Activated CD8-positive, alpha-beta memory T cell treated with anti-CD3 and anti-CD28 coated beads, Interleukin-2, amount 50 U/mL, for 24 hours (primary cell): ENCODE measurements around the gene CRPPA.
"Not testable (repeated sequence)": the region's sequence is repeated elsewhere in the genome, so short reads cannot be mapped to it uniquely, and the experiment has no call there.

Experiments
- DNase-seq: peaks from one replicate; pipeline ENCODE4 v3.0.0-alpha.2; 2020; ENCODE audit errors: extremely low read depth

CRPPA gene

DNA sequence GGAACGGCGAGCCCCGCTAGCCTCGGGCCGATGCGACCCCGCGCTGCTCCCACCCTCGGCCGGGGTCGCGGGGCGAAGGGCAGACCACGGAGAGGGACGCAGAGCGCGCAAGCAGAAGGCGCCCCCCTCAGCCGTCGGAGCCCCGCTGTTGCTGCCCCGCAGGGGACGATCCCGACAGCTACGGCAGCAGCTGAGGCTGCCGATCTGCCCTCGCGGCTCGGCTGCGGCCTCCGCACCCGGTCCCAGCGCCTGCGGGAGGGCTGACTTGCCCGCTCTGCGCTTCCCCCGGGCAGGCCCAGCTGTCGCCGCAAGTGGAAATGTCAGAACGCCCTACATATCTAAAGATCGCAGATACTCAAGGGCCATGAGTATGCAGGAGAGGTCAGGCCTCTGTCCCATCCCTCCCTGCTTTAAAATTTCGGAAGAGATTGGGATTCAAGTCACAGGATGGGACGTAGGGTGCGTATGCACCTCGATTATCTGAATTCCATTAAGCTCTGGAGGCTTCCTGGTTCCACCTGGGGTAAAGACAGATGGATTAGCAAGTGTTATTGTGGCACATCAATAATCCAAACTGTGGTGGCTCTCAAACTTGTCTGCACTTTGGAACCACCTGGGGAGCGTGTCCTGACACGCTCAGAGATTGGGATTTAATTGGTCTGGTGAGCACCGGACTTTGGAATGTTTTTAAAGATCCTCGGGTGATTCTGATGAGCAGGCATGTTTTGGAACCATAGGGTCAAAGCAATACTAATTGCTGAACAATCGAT, at the start of gene CRPPA:
TSS of gene CRPPA (minus strand) at position 206 of the 770 bp plus-strand sequence. CDS start 216 bp downstream, outside the sequence.
- no peak for DNase-seq

DNA sequence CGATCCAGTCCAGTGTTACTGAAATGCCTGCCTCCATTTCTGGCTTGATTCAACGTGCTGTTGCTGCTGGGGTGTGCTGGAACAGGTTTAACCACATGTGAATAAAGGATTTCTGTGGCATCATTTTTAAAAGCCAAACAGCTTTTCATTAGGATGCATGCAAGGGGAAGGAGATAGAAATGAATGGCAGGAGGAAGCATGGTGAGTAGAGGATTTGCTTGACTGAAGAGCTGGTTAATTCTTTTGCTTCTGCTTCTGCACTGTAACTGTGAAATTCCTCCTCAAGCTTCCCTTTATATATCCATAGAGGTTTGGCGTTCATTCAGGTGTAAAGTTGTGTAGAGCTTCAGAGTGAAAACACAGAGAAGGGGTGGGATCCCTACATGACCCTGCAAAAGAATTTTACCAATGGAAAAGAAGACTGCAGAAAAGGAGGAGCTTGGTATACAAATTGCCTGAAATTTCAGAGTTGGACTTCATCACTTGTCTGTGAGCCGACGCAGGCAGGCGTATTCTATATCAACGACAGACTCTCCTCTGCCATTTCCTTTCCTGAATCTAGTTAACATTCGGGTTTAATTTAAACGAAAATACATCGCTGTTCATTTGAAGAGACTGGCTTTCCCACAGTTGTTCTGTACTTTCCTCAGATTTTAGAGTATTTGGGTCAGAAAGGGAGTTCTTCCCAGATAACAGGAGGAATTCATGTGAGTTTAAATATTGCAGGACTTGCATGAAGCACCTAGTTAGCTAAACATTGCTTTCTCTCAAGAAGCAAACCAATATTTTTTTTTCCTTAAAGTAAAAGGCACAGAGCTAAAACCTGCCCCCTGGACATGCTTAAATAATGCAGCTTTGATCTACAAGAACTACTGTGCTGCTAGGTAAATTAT, 44.4 kb upstream of the CRPPA start, which contains the start of gene SOSTDC1:
TSS of gene SOSTDC1 (minus strand) at position 270 of the 893 bp plus-strand sequence. CDS start at position 200, 70 bp downstream.
- no peak for DNase-seq

DNA sequence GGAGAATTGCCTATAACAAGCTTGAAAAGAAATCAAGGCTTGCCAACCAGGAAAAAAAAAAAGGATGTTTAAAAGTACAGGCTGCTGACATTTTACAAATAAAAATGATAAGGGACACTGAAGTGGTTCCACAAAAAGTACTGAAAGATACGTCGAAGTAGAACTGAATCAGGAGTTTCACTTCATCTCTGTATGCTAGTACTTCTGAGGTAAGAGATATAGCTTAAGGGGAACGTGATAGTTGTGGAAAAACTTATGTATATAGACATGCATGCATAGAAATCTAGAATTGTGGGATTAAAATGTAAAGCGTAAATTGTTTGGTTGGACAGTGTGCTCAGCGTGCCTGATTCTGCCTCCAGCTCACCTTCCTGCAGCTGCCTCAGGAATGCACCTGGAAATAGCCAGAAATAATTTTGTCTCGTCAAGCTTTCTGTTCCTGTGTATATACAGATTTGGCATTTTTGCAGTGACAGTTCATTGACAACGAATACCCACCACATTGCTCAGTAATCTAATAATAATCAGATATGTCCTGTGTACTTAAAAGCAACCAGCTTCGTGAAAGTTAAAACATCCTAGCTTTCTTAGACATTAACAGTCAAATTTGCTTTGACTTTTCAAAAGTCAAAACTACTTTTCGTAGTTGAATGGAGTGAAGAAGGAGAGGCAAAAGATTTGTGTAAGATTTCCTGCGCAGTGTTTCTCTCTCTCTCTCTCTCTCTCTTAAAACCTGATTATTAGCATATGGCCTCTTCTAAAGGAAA, 42.8 kb upstream of the CRPPA start:
- DNase-seq, result no peak

DNA sequence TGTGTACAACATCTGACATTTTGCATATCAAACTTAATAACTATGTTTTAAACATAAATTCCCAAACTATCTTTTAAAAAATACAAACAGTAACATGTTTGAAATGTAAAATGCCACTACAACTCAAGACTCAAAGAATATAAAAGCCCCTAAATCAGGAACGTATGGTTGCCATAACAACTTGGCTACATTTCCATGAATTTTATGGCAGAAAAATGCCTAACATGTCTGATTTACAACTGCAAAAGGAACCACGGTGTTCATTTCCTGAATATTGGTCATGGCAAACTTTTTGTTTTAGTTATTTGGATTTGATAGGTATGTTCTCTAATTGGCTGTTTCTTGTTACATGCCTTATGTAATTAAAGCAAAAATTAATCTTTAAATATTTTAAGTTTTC, 42.2 kb upstream of the CRPPA start:
- DNase-seq, result no peak

DNA sequence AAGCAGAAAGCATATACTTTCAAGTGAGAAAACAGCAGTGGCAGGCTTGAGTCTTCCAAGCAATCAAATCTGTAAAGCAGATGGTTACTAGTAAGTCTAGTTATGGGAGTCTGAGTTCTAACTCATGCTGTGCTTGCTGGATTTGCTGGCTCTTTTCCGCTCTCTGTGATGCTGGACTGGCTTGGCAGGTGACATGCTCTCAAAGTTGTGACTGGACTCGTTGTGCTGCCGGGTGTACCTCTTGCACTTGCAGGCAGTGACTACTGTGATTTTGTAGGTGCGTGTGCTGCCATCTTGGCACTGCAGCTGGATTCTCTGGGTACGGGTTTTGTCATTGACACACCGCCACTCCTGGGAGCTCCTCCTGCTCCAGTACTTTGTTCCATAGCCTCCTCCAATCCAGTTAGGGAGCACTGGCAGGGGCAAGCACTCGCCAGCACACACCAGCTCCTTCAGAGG, 41.1 kb upstream of the CRPPA start:
- DNase-seq, result no peak

DNA sequence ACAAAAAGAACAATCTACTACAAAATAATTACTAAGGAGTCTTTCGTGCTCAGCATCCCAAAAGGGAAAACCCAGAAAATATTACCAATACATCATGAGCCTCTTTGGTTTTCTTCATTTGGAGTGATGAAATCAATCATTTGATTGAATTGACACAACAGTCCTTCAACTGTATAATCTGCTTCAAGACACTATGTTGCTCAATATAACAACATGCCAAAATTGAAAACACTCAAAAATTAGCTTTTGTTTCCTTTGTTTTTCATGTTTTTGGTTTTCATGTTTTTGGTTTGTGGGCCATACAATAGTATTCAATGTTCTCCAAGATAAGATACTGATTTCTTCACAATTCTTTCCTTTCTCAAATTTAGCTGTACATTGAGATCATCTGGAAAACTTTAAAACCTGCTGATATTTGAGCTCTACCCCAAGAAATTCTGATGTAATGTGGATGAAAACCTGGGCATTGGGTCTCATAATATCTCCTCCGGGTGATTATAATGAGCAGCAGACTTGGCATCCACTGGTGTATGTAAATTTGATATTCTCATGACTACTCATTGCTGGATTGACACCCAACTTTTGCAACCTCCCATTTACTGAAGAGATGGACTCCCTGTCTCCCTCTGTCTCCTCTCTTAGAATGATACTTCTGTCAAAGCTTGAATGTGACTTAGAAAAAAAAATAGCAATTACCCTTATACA, 39.6 kb upstream of the CRPPA start:
- no peak for DNase-seq

DNA sequence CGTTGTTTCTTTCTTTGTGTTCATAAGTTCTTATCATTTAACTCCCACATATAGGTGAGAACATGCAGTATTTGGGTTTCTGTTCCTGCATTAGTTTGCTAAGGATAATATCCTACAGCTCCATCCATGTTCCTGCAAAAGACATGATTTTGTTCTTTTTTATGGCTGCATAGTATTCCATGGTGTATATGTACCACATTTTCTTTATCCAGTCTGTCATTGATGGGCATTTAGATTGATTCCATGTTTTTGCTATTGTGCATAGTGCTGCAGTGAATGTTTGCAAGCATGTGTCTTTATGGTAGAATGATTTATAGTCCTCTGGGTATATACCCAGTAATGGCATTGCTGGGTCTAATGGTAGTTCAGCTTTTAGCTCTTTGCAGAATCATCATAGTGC, 35.0 kb upstream of the CRPPA start:
- DNase-seq, result not testable (repeated sequence)

DNA sequence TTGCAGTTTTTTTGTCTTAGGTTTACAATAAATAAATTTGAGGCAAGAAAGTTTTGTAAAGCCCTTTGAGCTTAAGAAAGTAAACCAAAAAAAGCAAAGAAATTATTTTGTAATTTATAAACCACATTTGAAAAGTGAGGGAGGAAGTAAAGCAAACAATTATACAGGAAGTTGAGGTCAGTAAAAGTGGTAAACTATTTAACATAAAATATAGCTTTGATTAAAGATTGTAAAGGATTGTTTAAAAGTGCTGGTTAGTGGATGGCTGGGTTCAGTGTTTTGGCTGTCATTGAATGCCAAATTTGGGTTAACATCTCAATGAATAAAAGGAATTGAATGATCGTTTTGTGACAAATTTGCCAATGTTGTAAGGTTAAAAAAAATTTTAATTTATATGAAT, 34.3 kb upstream of the CRPPA start:
- no peak for DNase-seq

DNA sequence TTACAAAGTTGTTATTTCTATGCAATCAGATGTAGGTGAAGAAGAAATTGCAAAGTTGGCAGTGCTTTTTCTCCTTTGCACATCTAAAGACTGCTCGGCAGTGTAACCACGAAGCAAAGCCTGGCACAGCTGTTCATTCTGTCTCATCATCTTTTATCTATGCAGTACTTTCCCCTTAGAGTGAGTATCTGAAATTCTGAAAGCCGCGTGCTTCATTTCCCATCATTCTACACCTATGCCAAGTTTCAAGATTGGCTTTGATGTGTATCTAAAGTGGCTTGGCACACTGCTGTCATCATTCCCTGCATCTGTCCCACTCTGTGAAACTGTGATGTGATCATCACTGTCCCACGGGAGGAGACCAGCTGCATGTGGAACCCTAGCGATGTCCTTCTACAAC, 29.0 kb upstream of the CRPPA start:
- DNase-seq, result no peak

DNA sequence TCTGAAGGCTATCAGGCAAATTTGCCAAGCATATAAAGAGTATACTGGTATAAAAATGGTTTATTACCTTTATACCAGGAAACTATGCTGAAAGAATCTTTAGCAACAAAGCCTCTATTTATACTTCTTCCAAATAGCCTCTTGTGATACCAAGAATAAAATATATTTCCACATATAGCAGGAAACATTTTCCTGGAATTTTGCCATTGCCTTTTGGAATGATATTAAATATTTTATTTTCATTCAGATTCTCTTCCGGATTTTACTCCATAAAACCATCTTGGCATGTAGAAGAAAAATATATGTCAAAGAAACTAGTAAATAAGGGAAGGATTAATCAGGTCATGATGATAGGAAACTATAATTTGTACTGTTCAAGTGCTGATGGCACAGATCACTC, 26.5 kb upstream of the CRPPA start:
- no peak for DNase-seq

DNA sequence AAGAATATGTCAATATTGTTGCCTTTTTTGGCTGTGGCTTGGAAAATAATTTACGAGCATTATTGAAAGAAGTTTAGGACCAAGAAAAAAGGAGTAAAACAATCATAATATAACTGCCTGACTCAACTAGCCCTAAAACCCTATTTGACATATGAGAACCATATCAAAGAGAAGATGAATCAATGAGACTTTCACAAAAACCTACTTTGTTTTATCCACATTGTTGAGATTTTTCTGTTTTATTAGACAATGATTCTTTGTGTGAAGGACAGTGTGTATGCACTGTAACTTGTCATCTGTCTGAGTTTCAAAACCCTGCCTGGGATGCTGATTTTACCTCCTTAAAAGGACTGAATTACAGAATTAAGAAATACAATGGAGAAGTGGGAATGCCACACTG, 25.2 kb upstream of the CRPPA start:
- DNase-seq, result no peak

DNA sequence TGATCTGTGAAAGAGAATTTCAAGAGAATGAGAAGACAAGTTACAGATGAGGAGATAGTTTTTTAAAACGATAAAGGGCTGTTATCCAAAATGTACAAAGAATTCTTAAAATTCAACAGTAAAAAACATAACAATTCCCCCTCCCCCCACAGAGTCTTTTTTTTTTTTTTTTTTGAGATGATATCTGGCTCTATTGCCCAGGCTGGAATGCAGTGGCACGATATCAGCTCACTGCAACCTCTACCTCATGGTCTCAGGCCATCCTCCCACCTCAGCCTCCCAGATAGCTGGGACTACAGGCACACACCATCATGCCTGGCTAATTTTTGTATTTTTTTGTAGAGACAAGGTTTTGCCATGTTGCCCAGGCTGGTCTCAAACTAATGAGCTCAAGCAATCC, 22.5 kb upstream of the CRPPA start:
- not testable (repeated sequence) for DNase-seq

DNA sequence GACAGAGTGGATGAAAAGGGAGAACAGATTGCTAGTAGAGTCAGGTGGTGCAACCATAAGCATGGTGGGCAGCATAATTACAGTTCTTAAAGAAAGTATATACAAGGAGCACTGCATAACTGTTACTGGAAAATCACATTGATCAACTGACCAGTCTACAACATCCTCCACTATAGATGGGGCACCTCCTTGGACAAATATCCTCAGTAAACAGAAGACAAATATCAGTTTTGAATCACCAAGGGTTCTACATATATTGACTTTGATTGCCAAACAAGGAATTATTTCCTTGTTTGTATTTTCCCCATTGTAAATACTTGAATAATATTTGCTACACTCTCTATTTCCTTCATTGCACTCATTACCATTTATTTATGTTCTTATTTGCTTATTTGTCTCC, 17.6 kb upstream of the CRPPA start:
- no peak for DNase-seq

DNA sequence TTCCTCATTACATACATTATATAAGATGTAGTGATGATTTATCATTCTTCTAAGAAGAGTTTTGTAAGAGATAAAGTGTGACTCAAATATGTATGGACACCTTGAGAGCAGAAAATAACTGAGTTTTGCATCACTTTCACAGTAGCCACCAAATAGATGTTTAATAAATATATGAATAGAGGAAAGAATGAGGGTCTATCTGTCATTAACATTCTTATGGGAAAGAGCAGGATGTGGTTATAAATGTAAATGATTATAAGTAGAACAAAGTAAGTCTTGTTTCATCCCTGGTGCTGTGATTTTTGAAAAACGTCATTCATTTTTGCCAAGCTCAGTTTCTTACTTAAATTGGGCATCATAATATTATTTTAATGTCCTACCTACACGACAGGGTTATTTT, 15.0 kb upstream of the CRPPA start:
- DNase-seq, result no peak

DNA sequence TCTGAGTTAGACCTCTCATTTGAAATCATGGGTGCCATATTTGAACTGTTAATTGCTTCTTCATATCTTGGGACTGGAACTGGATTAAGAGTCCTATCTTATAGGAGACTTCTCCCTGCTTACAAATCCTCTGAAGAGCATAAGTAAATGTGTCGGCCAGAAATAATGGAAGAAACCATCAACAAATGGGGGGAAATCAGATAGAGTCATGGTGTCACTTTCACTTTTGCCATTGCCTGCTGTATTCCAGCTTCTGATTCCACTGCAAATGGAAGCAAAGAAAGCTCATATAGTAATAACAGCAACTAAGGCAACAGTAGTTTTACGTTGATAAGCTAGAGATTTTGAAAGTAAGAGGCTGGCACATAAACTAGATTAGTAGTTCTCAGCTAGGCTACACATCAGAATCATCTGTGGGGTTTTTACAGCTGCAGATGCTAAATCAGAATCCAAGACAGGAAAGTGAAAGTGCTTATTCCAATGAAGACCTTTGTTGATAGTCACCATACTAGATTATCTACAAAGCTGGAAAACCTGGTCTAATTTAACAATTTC, 12.3 kb upstream of the CRPPA start:
- no peak for DNase-seq

DNA sequence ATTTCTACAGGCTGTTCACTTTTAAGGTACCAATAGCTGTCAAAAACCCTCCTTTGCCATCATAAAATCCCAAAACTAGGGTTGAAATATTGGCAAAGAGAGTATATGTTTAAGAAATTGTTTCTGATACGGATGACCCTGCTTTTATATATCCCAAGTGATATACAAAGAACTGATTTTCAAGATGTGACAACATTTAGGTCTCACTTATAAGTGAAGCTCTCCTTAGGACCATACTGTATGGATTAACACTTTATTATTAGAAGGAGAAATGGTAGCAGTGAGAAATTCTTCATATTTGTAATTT, 11.0 kb upstream of the CRPPA start:
- DNase-seq, result no peak

DNA sequence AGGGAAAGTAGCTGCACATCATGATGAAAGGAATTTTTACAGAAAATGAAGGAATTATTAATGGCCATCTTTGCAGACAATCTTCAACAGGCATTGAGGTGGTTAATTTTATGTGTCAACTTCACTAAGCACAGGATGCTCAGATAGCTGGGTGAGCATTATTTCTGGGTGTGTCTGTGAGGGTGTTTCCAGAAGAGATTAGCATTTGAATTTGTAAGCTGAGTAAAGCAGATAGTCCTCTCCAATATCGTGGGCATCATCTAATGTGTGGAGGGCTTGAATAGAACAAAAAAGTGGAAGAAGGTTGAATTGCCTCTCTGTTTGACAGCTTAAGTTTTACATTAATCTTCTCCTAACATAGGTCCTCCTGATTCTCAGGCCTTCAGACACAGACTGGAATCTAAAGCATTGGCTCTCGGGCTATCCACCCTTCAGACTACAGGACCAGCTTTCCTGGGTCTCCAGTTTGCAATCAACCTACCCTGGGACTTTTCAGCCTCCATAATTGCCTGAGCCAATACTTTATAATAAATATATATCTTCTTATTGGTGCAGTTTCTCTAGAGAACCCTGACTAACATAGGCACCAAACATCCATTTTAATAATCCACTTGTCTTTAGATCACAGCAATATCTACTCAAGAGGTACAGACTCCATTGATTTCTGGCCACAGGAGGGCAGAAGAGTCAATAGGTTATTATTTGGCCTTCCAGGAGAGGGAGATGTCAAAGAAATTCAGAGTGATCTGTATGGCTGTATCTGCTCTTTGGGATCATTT, 10.5 kb upstream of the CRPPA start:
- DNase-seq, result no peak

DNA sequence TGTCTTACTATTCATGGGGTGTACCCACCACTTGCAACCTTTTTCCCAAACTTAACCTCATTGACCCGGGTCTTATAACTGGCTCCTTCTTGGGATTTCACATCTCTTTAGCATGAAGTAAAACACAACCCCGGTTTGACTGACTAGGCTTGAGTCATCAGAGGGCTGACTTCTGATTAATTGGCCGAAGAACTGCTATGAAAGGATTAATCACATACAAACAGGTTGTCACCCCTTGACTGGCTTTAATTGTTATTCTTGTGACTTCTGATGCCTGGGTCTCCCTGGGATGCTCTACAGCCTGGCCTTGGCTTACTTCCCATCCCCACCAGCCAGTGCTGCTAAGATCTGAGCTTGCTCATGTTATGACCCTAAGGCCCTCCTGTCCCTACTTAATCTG, 8.8 kb upstream of the CRPPA start:
- DNase-seq, result no peak

DNA sequence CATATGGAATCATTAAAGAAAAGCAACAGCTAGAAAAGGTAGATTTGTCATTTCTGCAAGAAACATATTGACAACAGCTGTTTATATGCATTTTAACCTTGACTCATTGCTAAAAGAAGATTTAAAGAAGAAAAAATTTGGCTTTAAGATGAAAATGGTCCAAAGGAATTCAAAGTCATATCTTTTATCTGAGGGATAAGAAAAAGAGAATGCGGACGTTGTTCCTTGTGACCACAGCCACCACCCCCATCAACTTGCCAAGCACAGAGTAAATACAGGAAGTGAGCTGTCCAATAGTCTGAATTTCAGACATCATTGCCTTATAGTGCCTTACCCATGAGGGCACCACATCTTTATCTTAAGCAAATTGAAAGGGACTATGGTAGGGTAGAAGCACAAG, 7.3 kb upstream of the CRPPA start:
- no peak for DNase-seq

DNA sequence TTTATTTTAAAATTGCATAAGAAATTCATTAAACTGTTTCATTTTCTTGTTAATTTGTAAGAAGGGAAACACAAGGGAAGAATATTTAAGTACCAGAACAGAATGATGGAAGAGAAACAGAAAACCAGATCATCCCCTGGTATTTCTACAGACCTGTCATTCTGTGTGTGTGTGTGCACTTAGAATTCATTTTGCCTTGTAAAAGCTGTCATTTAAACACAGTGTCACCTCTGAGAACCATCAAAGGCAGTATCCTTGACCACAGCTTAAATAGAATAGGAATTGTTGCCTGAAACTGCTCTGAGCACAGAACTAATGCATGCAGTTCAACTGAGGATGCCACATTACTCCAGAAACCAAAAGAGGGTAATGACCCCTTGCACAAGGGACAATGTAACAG, 6.8 kb upstream of the CRPPA start:
- DNase-seq, result no peak

DNA sequence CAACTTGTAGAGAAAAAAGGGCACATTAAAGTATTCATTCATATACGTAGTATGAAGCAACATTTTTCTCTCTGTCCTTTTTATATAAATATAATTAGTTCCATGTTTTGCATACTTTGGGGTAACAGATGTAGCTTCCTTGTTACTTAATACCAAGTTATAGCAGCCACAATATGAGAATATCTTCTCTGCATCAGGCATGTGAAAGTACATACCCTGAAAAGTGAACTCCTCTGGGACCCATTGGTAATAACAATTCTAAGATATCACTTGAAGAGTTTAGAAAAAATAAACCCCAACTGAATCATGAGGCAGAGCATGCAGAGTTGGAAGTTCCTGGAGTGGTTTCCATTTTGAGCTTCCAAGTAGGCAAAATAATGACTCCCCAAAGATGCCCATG, 2.4 kb upstream of the CRPPA start:
- DNase-seq, result no peak
